Stimulated activated CD4-positive, alpha-beta T cell treated with anti-CD3 and anti-CD28 coated beads, Interleukin-4, amount 100 ng/mL, for 48 hours (primary cell): Measurements from ENCODE around the gene RSPH1.

Source experiments
- DNase-seq, 2 donors: peaks; one replicate each; pipeline ENCODE4 v3.0.0-alpha.2; 2020; ENCODE audit warnings: low read depth in 2 of 2

The RSPH1 gene

DNA sequence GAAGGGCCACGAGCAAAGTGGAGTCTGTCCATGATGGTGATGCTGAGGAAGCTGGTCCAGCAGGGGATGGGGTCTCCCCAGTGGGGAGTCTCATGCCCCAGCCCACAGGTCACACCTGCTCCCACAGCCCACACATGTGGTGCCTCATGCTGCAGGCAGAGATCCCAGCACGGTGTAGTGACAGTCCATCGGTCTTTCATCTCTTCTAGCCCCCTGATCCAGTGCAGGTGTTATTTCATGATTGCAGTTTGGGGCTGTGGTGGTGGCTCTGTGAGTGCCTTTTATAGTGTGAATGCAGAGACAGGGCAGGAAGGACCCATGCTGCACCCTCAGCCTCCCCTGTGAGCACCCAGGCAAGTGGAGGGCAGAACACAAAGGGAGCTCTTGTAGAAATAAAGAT is 47.3 kb downstream of the RSPH1 start:
- no peak for DNase-seq

GRCh38 chr21:42447732-42448131 is 48.3 kb downstream of the RSPH1 start:
- DNase-seq = no peak

GRCh38 chr21:42447182-42447581 is 48.8 kb downstream of the RSPH1 start:
- no peak for DNase-seq

GRCh38 chr21:42446531-42446930 is 49.5 kb downstream of the RSPH1 start:
- no peak for DNase-seq

DNA sequence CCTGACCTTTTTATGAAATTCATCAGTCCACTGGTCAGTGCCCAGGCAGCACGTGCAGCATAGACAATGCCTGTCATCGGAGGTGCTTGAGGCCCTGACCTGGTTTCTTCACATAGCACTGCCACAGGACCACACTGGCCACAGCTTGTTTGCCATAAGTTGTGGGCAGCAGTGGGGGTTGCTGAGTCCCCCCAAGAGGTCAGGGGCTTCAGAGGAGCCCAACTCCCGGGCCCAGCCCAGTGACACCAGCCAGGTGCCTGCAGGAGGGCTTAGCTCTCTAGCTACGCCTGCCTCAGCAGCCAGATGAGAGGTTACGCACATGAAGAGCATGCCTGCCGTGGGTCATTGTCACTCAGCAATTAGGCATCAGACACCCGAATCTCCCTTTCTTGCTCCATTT is 50.7 kb downstream of the RSPH1 start:
- no peak for DNase-seq

DNA sequence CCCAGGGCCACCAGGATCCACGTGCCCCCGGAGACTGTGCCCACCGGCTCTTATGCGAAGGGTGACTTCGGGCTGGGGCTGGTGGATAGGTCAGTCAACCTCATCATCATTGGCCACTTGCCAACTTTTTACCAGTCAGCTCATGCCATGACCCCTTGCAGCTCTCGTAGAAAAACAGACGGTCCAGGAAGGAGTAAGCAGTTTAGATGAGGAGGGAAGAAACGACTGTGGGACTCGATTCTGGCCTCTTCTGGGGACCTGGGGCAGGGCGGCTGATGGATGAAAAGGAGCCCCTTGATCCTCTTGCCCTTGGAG is 51.3 kb downstream of the RSPH1 start:
- DNase-seq = no peak

GRCh38 chr21:42443876-42444744 is 51.9 kb downstream of the RSPH1 start:
- DNase-seq = no peak

DNA sequence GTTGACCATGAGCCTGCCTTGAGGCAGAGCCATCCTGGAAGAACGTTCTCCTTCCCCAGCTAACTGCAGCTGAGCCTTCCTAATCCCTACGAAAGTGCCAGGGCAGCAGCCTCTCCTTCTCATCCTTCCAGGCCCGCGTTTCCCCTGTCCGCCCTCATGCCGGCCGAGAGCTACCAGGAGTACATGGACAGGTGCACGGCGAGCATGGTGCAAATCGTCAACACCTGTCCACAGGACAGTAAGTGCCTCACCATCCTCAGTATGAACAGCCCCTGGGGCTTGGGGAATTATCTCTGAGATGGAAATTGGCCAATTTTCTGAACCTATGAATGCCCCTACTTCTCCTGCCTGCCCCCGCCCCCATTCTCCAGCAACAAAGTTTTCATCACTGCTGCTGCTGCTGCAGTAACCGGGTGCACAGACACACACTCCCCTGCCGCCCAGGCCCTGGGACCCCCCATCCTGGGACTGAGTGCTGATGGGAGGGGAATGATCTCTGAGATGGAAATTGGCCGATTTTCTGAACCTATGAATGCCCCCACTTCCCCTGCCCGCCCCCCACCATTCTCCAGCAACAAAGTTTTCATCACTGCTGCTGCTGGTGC is 52.7 kb downstream of the RSPH1 start:
- DNase-seq = no peak

GRCh38 chr21:42441963-42442362 is 54.1 kb downstream of the RSPH1 start:
- DNase-seq = no peak

DNA sequence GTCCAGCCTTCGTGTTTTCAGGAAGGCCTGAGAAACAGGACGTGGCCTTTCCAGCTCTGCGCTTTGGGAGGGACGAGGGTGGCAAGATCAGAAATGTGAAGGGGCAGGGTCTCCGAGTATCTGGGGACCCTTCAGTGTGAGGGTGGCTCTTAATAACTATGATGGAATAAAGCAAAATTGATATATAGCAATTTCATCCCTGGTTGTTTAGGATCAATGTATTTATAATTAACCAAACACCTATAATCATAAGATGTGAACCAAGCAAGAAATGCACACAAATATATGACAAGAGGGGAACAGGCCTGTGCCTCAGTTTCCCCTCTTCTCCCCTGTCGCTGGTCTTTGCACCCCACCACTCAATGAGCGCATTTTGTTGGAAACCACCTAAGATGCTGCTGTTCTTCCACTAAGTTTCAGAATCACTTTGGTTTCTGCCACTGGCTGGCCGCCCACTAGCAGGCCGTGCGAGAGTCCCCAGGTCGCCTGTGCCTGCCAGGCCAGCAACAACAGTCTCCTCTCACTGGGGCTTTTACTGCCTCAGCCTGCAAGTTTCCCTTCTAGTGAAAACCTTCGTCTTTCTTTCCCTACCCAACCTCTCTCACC is 55.7 kb downstream of the RSPH1 start:
- DNase-seq = no peak

GRCh38 chr21:42439284-42440186 is 56.5 kb downstream of the RSPH1 start:
- DNase-seq = no peak

DNA sequence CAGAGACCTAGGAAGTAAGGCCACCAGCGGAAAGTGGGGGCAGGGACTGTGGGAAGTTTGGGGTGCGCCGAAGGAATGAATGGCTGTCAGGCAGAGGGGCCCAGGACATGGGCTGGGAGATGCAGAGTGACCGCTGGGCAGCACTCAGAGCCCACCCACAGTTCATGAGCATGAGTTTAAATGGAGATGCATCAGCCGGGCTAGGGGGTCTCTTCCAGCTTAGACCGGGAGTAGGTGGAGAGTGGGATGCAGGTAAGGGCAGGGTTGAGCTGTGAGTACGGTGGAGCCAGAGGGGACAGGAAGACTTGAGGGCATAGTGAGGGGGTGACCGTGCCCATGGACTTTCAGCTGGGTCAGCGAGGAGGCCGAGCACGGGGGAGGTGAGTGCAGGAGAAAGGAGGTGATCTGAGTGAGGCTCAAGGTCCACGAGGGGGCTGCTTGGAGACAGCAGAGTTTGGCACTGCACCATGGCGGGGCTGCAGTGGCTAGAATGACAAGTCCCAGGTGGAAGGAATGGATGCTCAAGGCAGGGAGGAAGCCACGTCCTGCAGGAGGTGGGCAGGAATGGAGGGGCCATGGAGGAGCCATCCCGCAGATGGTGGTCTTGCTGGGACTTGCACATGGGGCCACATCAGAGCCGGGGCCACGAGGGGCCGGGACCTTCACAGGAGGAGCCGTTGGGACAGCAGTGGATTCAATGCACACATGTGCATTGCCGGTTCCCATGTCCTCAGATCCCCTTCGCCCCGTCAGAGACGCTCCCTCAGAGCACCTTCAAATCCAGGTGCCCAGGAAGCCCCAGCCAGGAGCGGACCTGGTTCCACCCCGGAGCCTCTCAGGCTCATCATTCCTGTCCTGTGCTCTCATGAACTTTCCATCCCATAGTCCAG is 57.5 kb downstream of the RSPH1 start:
- no peak for DNase-seq

DNA sequence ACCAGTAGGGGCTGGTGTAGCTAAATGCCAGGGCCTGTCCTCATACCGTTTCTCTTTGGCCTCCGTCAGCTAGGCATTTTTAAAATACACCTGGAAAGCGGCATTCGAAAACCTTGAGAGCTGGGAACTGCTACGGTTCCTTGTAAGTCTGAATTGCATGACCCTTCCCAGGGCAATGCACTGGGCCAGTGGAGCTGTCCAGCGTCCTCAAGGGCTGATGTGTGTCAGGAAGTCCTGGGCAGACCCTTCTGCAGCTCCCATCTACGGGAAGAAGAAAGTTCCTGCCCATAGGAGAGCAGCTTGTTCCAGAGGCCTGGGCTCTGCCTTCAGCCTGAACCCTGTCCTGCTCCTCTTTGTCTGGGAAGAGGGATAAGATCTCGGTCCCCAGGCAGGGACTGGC is 58.2 kb downstream of the RSPH1 start:
- DNase-seq = no peak

DNA sequence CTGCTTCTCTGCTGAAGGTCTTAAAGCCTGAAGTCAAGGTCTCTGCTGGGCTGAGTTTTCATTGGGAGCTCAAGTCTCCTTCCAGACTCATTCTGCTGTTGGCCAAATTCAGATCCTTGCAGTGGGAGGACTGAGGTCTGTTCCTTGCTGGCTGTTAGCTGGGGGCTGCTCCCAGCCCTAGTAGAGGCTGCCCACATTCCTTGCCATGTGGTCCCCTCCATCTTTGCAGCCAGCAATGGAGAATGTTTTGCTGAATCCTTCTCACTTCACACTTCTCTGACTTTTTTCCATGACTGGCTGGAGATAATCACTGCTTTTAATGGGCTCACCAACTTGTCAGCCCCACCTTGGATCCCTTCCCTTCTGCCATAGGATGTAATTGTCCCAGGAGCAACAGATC is 59.1 kb downstream of the RSPH1 start:
- DNase-seq = no peak

DNA sequence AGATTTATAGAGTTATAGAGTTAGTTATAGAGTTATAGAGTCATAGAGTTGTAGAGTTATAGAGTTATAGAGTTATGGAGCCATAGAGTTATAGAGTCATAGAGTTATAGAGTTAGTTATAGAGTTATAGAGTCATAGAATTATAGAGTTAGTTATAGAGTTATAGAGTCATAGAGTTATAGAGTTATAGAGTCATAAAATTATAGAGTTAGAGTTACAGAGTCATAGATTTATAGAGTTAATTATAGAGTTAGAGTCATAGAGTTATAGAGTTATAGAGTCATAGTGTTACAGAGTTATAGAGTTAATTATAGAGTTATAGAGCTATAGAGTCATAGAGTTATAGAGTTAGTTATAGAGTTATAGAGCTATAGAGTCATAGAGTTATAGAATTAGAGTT is 60.2 kb downstream of the RSPH1 start:
- no peak for DNase-seq

DNA sequence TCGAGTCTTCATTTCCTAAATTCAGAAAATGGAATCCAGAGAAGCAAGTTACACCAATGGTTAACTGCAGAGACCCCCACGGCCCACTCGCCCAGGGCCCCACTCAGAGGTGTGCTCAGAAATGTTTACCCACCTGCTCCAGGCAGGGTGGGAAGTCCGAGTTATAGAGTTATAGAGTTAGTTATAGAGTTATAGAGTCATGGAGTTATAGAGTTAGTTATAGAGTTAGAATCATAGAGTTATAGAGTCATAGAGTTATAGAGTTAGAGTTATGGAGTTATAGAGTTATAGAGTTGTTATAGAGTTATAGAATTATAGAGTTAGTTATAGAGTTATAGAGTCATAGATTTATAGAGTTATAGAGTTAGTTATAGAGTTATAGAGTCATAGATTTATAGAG is 60.6 kb downstream of the RSPH1 start:
- DNase-seq = no peak

- no peak for DNase-seq
Observed at GRCh38 chr21:42434884-42435283, 61.1 kb downstream of the RSPH1 start.

DNA sequence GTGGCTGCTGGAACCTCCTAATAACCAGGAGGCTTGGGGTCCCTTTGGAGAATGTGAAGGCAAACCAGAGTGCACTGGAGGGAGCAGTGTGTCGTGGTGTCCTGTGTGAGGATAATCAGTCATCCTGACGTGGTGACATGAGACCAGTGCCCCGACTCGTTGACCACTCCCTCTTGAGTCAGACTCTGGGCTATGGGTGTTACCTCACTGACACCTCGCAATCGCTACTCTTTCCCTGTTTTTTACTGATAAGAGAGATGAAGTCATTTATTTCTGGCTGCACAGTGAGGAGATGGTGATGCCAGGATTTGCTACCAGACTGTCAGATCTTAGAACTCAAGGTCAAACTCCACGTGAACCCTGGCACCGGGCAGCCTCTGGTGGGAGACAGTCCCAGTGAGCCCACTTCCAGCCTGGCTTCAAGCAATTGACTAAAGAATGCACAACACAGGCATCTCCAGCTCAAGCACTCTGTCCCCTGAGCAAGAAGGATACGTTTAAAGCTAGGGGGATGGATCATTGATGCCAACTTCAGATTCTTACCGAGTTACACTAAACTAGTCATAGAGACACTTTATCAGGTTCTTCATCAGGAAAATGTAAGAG is 62.0 kb downstream of the RSPH1 start:
- DNase-seq = no peak

GRCh38 chr21:42432695-42433094 is 63.3 kb downstream of the RSPH1 start:
- no peak for DNase-seq

GRCh38 chr21:42431196-42431595 is 64.8 kb downstream of the RSPH1 start:
- no peak for DNase-seq

DNA sequence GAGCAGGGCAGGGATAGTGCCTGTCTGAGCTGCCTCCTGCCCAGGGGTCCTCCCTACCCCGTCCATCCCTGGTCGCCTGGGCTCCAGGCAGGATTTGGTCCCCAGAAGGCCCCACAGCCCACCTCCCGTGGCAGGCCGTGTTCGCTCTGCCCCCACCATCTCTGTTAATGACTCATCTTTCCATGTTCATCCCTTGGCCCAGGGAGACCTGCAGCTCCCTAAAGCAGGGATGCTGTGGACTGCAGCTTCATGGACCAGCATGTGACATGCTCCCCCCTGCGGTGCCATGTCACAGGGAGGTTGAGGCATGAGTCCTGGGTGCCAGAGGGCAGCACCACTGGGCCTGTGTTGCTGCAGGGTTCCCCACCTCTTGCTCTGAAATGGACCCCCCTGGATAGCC is 65.5 kb downstream of the RSPH1 start:
- no peak for DNase-seq
